ENCODE results near the gene PARP8.

DNA sequence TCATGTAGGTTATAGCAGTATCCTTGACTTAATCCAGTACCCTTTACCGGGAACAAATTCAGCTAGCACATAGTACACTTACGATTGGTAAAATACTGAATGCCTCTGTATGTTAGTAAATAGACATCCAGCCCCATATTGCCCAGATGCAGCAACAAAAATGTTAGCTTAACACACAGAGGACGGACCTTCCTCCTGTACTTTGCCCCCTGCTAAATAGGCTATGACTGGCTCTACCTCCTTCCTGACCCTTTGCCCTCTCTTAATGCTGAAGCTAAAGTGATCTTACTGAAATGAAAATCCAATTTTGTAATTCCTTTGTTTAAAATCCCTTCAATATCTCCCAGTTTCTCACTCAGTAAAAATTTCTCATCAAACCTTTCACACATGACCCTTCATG lies 183.1 kb downstream of the PARP8 start:
- TF ChIP-seq, protein P1, sequence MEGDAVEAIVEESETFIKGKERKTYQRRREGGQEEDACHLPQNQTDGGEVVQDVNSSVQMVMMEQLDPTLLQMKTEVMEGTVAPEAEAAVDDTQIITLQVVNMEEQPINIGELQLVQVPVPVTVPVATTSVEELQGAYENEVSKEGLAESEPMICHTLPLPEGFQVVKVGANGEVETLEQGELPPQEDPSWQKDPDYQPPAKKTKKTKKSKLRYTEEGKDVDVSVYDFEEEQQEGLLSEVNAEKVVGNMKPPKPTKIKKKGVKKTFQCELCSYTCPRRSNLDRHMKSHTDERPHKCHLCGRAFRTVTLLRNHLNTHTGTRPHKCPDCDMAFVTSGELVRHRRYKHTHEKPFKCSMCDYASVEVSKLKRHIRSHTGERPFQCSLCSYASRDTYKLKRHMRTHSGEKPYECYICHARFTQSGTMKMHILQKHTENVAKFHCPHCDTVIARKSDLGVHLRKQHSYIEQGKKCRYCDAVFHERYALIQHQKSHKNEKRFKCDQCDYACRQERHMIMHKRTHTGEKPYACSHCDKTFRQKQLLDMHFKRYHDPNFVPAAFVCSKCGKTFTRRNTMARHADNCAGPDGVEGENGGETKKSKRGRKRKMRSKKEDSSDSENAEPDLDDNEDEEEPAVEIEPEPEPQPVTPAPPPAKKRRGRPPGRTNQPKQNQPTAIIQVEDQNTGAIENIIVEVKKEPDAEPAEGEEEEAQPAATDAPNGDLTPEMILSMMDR (IDR thresholded peaks at IDR 0.05; ENCODE audit: low read length): no peak
- no peak for TF ChIP-seq EZH2 (IDR thresholded peaks at IDR 0.05; ENCODE audit: borderline replicate concordance, low read length)
